Stimulated activated CD4-positive, alpha-beta T cell treated with anti-CD3 and anti-CD28 coated beads, Interleukin-12 subunit alpha, Interleukin-12 subunit beta, amount 100 ng/mL, for 24 hours (primary cell): Measurements from ENCODE around the gene SMIM9.

ENCODE experiments used
- DNase-seq, 2 experiments: peaks; one replicate each; pipeline ENCODE4 v3.0.0-alpha.2; 2020; ENCODE audit warnings: low read depth in 2 of 2

The SMIM9 gene

DNA sequence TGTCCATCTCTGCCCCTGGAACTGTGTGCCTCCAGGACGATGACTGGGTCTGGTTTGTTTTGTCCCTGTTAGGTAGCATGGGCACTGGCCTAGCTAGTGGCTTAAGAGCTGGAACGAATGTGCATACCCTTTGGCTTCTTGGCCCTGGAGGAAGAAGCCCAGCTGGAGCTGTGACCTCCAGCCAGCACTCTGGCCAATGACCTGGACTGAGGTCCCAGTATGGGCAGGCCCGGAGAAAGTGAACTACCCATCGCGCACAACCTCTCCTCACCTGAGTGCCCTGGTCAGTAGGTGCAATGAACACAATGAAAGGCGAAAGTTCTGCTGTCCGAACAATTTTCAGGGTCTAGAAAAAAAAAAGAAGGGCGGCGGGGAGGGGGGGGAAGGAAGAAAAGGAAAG, 53.5 kb downstream of the SMIM9 start:
- DNase-seq = no peak

DNA sequence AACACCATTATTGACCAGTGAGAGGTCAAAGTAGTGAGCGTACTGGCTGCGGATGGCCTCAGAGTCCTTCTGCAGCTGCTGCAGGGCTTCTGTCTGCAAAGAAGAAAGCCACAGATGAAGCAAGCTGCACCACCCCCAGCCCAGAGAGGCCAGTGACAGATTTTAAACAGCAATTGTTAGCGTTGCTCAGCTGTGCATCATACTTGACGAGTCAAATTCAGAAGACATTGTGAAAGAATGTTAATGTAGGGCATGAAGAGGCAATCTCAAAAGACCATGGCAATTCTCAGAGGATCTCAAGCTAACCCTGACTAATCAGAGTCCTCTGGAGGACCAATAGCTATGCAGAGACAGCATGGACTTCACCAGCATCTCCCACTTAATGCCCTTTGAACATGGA, 55.2 kb downstream of the SMIM9 start:
- no peak for DNase-seq

DNA sequence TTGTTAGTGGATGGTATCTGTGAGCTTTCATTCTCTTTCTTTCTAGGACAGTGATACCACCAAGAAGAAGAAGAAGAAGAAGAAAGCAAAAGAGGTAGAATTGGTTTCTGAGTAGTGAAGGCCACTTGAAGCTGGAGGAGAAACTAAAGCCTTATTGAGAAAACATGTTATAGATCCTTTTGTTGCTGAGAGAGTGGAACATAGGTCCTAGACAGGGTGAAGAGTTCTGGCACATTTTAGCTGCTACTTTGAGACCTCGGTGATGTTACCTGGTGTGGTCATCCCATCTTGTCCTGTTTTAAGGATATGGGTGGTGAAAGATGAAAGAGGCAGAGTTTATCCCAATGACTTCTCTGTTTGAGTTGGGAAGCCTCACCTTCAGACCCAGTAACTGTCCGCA, 57.7 kb downstream of the SMIM9 start:
- DNase-seq = no peak

DNA sequence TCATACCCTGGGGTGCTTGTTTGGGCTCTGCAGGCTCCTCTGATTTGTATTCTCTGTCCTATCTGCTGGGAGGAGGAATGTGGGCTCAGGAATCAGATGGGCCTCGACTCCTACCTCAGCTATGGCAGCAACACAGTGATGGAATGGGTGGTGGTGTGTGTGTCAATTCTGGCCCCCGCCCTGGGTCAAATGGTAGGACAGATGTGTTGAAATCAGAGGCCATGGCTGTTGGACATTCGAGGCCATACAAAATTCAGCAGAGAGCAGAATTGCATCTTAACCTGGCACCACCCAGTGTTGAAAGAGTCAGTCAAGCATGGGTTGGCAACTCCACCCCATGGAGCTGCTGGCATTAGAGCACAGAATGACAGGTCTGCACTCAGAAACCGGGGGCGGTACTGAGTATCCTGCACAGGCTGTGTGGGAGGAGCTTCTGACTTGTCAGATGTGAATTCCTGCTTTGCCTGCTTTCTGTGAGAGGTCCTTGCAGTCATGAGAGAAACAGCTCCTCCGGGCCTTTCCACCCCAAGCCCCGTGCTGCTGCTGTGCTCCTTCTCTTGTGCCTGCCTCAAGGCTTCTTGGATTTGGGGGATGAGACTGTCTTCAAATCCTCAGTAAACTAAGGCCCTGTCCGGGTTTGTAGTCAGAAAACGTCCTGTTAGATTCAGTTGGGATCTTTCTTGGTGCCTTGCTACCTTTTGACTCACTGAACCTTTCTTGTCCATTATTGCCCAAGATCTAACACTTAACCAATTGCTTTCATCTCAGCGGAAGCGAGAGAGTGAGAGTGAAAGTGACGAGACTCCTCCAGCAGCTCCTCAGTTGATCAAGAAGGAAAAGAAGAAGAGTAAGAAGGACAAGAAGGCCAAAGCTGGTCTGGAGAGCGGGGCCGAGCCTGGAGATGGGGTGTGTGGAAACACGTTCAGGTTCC, 58.8 kb downstream of the SMIM9 start:
- DNase-seq = no peak

DNA sequence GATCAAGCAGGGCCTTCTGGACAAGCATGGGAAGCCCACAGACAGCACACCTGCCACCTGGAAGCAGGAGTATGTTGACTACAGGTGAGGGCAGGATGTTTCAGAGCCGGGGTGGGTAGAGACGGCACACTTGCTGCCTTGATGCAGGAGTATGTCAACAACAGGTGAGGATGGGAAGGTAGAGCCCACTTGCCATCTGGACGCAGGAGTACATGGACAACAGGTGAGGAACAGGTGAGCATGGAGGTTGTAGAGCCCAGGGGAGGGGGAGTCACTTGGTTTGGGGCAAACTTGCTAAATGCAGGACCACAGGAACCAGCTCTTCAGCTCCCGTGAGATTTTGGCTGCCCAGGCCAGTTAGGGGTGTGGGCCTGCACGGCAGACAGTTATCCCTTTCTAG, 59.8 kb downstream of the SMIM9 start:
- no peak for DNase-seq
